ENCODE results near the gene VPS4B. TPM values are rescaled to one million over a fixed set of nuclear protein-coding genes. Genes with fewer than 3 reads are reported as not detected.
"Not testable (repeated sequence)": the region's sequence is repeated elsewhere in the genome, so short reads cannot be mapped to it uniquely, and the experiment has no call there.

The VPS4B gene
- total RNA-seq, 1 donor from 2014 or later, result 44.5 TPM

GRCh38 chr18:63464434-63464833, 42.2 kb upstream of the VPS4B start:
- no peak for TF ChIP-seq CTCF (IDR thresholded peaks at IDR 0.05; ENCODE audit: partially characterized antibody, unreplicated experiment)
- H3K27me3 Mint-ChIP-seq (ENCODE audit: unreplicated experiment), result peaks cover 2% of the 10 kb centered on the region
- H3K36me3 Mint-ChIP-seq (ENCODE audit: unreplicated experiment), result no peaks in the 10 kb centered on the region

GRCh38 chr18:63460414-63460813, 38.1 kb upstream of the VPS4B start:
- H3K4me3 Mint-ChIP-seq (ENCODE audit: unreplicated experiment), result no peak overlapping the region
- no peak for TF ChIP-seq CTCF (IDR thresholded peaks at IDR 0.05; ENCODE audit: partially characterized antibody, unreplicated experiment)
- no peaks in the 10 kb centered on the region for H3K9me3 Mint-ChIP-seq (ENCODE audit: unreplicated experiment)
- H3K27ac Mint-ChIP-seq (ENCODE audit: unreplicated experiment), result no peak overlapping the region
- DNase-seq, result no peak
- no peaks in the 10 kb centered on the region for H3K36me3 Mint-ChIP-seq (ENCODE audit: unreplicated experiment)
- H3K27me3 Mint-ChIP-seq (ENCODE audit: unreplicated experiment), result peaks cover 2% of the 10 kb centered on the region
- no peaks in the 10 kb centered on the region for H3K4me1 Mint-ChIP-seq (ENCODE audit: low read depth, unreplicated experiment)

More at GRCh38 chr18:63464434-63464833, 42.2 kb upstream of the VPS4B start:
- H3K27ac Mint-ChIP-seq (ENCODE audit: unreplicated experiment), result no peak overlapping the region
- no peak overlapping the region for H3K4me3 Mint-ChIP-seq (ENCODE audit: unreplicated experiment)
- DNase-seq, result no peak
- H3K9me3 Mint-ChIP-seq (ENCODE audit: unreplicated experiment), result no peaks in the 10 kb centered on the region
- no peaks in the 10 kb centered on the region for H3K4me1 Mint-ChIP-seq (ENCODE audit: low read depth, unreplicated experiment)

- TF ChIP-seq CTCF (IDR thresholded peaks at IDR 0.05; ENCODE audit: partially characterized antibody, unreplicated experiment), result no peak
- DNase-seq, result no peak
- Mint-ChIP-seq H3K4me3 (ENCODE audit: unreplicated experiment) (no peak overlapping the region), H3K27ac (ENCODE audit: unreplicated experiment) (no peak overlapping the region), H3K4me1 (ENCODE audit: low read depth, unreplicated experiment) (no peaks in the 10 kb centered on the region), H3K9me3 (ENCODE audit: unreplicated experiment) (no peaks in the 10 kb centered on the region), H3K27me3 (ENCODE audit: unreplicated experiment) (peaks cover 2% of the 10 kb centered on the region), H3K36me3 (ENCODE audit: unreplicated experiment) (no peaks in the 10 kb centered on the region)
These were observed 35.7 kb upstream of the VPS4B start for GRCh38 chr18:63457977-63458376.

GRCh38 chr18:63454497-63454896, 32.2 kb upstream of the VPS4B start:
- Mint-ChIP-seq H3K4me1 (ENCODE audit: low read depth, unreplicated experiment) (no peaks in the 10 kb centered on the region), H3K27ac (ENCODE audit: unreplicated experiment) (no peak overlapping the region), H3K36me3 (ENCODE audit: unreplicated experiment) (no peaks in the 10 kb centered on the region), H3K4me3 (ENCODE audit: unreplicated experiment) (no peak overlapping the region), H3K9me3 (ENCODE audit: unreplicated experiment) (no peaks in the 10 kb centered on the region), H3K27me3 (ENCODE audit: unreplicated experiment) (peaks cover 4% of the 10 kb centered on the region)
- no peak for DNase-seq
- no peak for TF ChIP-seq CTCF (IDR thresholded peaks at IDR 0.05; ENCODE audit: partially characterized antibody, unreplicated experiment)

- H3K27me3 Mint-ChIP-seq (ENCODE audit: unreplicated experiment); H3K4me3 Mint-ChIP-seq (ENCODE audit: unreplicated experiment); H3K4me1 Mint-ChIP-seq (ENCODE audit: low read depth, unreplicated experiment); H3K9me3 Mint-ChIP-seq (ENCODE audit: unreplicated experiment); H3K27ac Mint-ChIP-seq (ENCODE audit: unreplicated experiment); H3K36me3 Mint-ChIP-seq (ENCODE audit: unreplicated experiment); DNase-seq: not testable (repeated sequence)
These were observed 30.5 kb upstream of the VPS4B start for GRCh38 chr18:63452751-63453150.

All from glutamatergic neuron (in vitro differentiated cells).